Glutamatergic neuron (in vitro differentiated cells): ENCODE data around the gene IPO9. TPM values are rescaled to one million over a fixed set of nuclear protein-coding genes. Genes with fewer than 3 reads are reported as not detected.

ENCODE experiments used
- DNase-seq: peaks from one replicate; pipeline ENCODE4 v3.0.0; 2022
- H3K27ac Mint-ChIP-seq: one replicate; pipeline ENCODE4 v1.8.0; 2020; ENCODE audit warnings: mild to moderate bottlenecking, mixed read lengths, inconsistent platforms; ENCODE audit not compliant: unreplicated experiment
- H3K27me3 Mint-ChIP-seq: one replicate; pipeline ENCODE4 v1.8.0; 2020; ENCODE audit warnings: mild to moderate bottlenecking, moderate library complexity, mixed read lengths, inconsistent platforms; ENCODE audit not compliant: unreplicated experiment
- H3K36me3 Mint-ChIP-seq: one replicate; pipeline ENCODE4 v1.8.0; 2020; ENCODE audit warnings: mild to moderate bottlenecking, mixed read lengths, inconsistent platforms; ENCODE audit not compliant: unreplicated experiment
- H3K4me1 Mint-ChIP-seq: one replicate; pipeline ENCODE4 v1.8.0; 2020; ENCODE audit warnings: mild to moderate bottlenecking, low read depth, mixed read lengths, inconsistent platforms; ENCODE audit not compliant: unreplicated experiment
- H3K4me3 Mint-ChIP-seq: one replicate; pipeline ENCODE4 v1.8.0; 2020; ENCODE audit warnings: mild to moderate bottlenecking, mixed read lengths, inconsistent platforms; ENCODE audit not compliant: unreplicated experiment
- H3K9me3 Mint-ChIP-seq: one replicate; pipeline ENCODE4 v1.8.0; 2020; ENCODE audit warnings: mild to moderate bottlenecking, moderate library complexity, mixed read lengths, inconsistent platforms; ENCODE audit not compliant: unreplicated experiment
- CTCF ChIP-seq: fragments of 200-600 bp; sonication (generic); IDR thresholded peaks from one replicate; pipeline ENCODE4 v1.5.0; 2021; ENCODE audit not compliant: partially characterized antibody, unreplicated experiment
- total RNA-seq: library from RNA; stranded (reverse); fragmentation: NEBNext Ultra II Directional; extraction: Animal tissue kit (Norgen Biotek cat#: 25700); gene quantifications from one replicate; pipeline ENCODE4 v1.2.1, GENCODE V29; 2021; ENCODE audit not compliant: unreplicated experiment

Gene IPO9
- total RNA-seq, 1 donor from 2014 or later: 97.8 TPM

DNA sequence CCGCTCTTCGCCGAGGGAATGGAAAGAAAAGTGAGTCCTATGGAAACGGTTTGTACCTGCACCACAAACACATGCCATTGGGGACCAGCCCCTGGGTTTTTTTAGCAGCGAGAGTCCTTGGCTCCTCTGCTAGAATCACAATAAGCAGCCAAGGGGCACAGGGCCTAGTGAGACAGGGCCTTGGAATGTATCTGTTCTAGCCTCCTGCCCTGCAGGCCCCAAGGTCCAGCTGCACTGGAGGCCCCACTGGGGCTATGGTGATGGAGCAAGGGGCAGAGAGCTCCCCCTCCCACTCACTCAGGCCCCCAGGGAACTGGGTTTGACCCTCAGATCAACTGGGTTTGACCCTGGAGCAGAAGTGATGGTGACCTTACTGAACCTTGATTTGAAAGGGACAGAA, 74.2 kb downstream of the IPO9 start:
- TF ChIP-seq CTCF: no peak
- Mint-ChIP-seq H3K9me3 (peaks cover 6% of the 10 kb centered on the region), H3K4me1 (peaks cover 13% of the 10 kb centered on the region), H3K4me3 (no peak overlapping the region), H3K27ac (no peak overlapping the region), H3K36me3 (no peaks in the 10 kb centered on the region), H3K27me3 (peaks cover 9% of the 10 kb centered on the region)
- DNase-seq: no peak

DNA sequence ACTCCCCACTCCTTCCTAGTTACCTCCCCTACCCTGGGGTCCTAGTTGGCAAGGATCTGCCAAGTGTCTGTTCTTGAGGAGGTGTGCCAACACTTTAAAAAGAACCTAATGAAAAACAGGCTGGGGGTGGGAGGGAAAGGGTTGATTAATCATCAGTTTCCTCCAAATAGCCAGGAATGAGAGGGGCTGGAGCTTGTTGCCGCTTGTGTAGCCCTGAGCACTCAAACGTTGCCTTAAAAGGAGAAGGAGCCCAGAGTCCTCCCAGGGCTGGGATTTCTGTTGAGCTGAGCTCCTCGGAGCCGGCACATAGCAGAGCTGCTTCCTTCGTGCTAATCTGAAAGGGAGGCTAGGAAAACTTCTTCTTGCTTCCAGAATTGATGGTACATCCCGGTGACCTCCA, 75.6 kb downstream of the IPO9 start:
- peaks cover 9% of the 10 kb centered on the region for H3K27me3 Mint-ChIP-seq
- no peak overlapping the region for H3K27ac Mint-ChIP-seq
- H3K9me3 Mint-ChIP-seq: peaks cover 6% of the 10 kb centered on the region
- no peak overlapping the region for H3K4me3 Mint-ChIP-seq
- peaks cover 13% of the 10 kb centered on the region for H3K4me1 Mint-ChIP-seq
- no peaks in the 10 kb centered on the region for H3K36me3 Mint-ChIP-seq
- TF ChIP-seq CTCF: no peak
- no peak for DNase-seq

- no peak for DNase-seq
- Mint-ChIP-seq H3K4me1 (peaks cover 13% of the 10 kb centered on the region), H3K4me3 (no peak overlapping the region), H3K36me3 (no peaks in the 10 kb centered on the region), H3K27ac (no peak overlapping the region), H3K27me3 (peaks cover 7% of the 10 kb centered on the region), H3K9me3 (peaks cover 4% of the 10 kb centered on the region)
- no peak for TF ChIP-seq CTCF
Measured at GRCh38 chr1:201905234-201905890, 76.4 kb downstream of the IPO9 start.

- peak; percentile 50 for DNase-seq
- H3K27me3 Mint-ChIP-seq: peaks cover 6% of the 10 kb centered on the region
- peaks cover 4% of the 10 kb centered on the region for H3K9me3 Mint-ChIP-seq
- no peak overlapping the region for H3K27ac Mint-ChIP-seq
- H3K4me1 Mint-ChIP-seq: peaks cover 13% of the 10 kb centered on the region
- no peak for TF ChIP-seq CTCF
- H3K36me3 Mint-ChIP-seq: no peaks in the 10 kb centered on the region
- H3K4me3 Mint-ChIP-seq: no peak overlapping the region
Measured at GRCh38 chr1:201906336-201906735, 77.4 kb downstream of the IPO9 start.

DNA sequence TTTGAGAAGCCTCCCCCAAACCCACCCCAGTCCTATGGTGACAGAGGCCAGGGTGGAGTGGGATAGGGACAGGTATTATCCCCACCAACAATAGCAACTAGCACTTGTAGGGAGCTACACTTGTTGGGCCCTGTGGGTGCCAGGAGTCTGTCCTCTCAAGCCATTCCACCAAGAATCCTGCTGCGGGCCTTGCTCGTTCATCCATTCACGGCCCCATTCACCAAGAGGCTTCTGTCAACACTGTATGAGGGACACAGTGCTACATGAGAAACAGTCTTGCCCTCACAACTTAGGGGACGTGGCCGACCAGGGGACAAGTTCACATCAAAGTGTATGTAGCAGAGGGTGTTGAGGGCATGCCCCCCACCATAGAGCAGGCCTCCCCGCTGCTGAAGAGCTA, 78.7 kb downstream of the IPO9 start:
- H3K4me1 Mint-ChIP-seq: peaks cover 13% of the 10 kb centered on the region
- DNase-seq: no peak
- no peak overlapping the region for H3K27ac Mint-ChIP-seq
- peaks cover 10% of the 10 kb centered on the region for H3K27me3 Mint-ChIP-seq
- no peaks in the 10 kb centered on the region for H3K36me3 Mint-ChIP-seq
- no peak for TF ChIP-seq CTCF
- H3K9me3 Mint-ChIP-seq: peaks cover 4% of the 10 kb centered on the region
- no peak overlapping the region for H3K4me3 Mint-ChIP-seq
